HG02678 (cell line): Measurements from ENCODE around the gene TTBK2.

Source experiments
- ATAC-seq: cut with Tn5 transposase; IDR thresholded peaks from one replicate; pipeline ENCODE4 v1.9.1; 2021; ENCODE audit warnings: mild to moderate bottlenecking, moderate library complexity; ENCODE audit not compliant: unreplicated experiment

TTBK2 gene

GRCh38 chr15:42729409-42729808, 191.2 kb downstream of the TTBK2 start:
- no peak for ATAC-seq

GRCh38 chr15:42728972-42729371, 191.6 kb downstream of the TTBK2 start:
- ATAC-seq, result no peak

- no peak for ATAC-seq
Observed at GRCh38 chr15:42728560-42728959, 192.0 kb downstream of the TTBK2 start.

GRCh38 chr15:42727750-42728381, 192.7 kb downstream of the TTBK2 start:
- ATAC-seq, result no peak

- no peak for ATAC-seq
Observed at GRCh38 chr15:42726114-42726513, 194.5 kb downstream of the TTBK2 start.

GRCh38 chr15:42725331-42725903, 195.2 kb downstream of the TTBK2 start:
- no peak for ATAC-seq

GRCh38 chr15:42724276-42724675, 196.3 kb downstream of the TTBK2 start:
- ATAC-seq, result no peak

- no peak for ATAC-seq
Observed at GRCh38 chr15:42723068-42723467, 197.5 kb downstream of the TTBK2 start.

GRCh38 chr15:42721916-42722315, 198.7 kb downstream of the TTBK2 start:
- no peak for ATAC-seq

GRCh38 chr15:42721016-42721415, 199.6 kb downstream of the TTBK2 start:
- ATAC-seq, result no peak

- no peak for ATAC-seq
Observed at GRCh38 chr15:42720071-42720470, 200.5 kb downstream of the TTBK2 start.

- ATAC-seq, result no peak
Observed at GRCh38 chr15:42719043-42719442, 201.5 kb downstream of the TTBK2 start.

- ATAC-seq, result no peak
Observed at GRCh38 chr15:42716626-42717025, 204.0 kb downstream of the TTBK2 start.

GRCh38 chr15:42716125-42716524, 204.5 kb downstream of the TTBK2 start:
- no peak for ATAC-seq

GRCh38 chr15:42712584-42712983, 208.0 kb downstream of the TTBK2 start:
- no peak for ATAC-seq

- no peak for ATAC-seq
Observed at GRCh38 chr15:42711746-42712145, 208.8 kb downstream of the TTBK2 start.

- no peak for ATAC-seq
Observed at GRCh38 chr15:42710662-42711061, 209.9 kb downstream of the TTBK2 start.

GRCh38 chr15:42707873-42708544, 212.6 kb downstream of the TTBK2 start:
- no peak for ATAC-seq

GRCh38 chr15:42707068-42707467, 213.5 kb downstream of the TTBK2 start:
- no peak for ATAC-seq

- no peak for ATAC-seq
Observed at GRCh38 chr15:42705336-42705735, 215.2 kb downstream of the TTBK2 start.

- peak; percentile 54 for ATAC-seq
Observed at GRCh38 chr15:42704492-42704926, 216.1 kb downstream of the TTBK2 start.

- ATAC-seq, result no peak
Observed at GRCh38 chr15:42696626-42697025, 224.0 kb downstream of the TTBK2 start.
